ENCODE results near the gene EXOC4.

The EXOC4 gene

DNA sequence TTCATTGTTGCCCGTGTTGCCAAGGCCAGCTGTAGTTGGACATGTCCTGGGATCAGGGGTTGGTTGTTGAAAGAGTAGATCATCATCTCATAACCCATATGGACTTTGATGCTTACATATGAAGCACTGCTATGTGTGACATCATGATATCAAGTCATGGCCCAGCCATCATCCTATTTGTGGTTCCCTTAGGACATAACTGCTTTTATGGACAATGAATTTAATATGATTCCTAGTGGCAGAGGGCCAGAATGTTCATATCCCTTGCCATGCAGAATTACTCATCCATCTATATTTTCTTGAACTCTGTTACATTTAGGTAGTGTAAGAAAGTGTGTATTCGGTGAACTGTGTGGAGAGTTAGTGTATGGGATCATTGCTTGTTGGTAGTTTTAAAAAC lies 530.4 kb downstream of the EXOC4 start:
- Histone ChIP-seq H3K27me3 (ENCODE audit: control insufficient read depth, insufficient read depth, low read length, poor library complexity, severe bottlenecking) (no peaks in the 10 kb centered on the region), H3K9me3 (ENCODE audit: control insufficient read depth, low read length) (no peaks in the 10 kb centered on the region), H3K4me1 (ENCODE audit: control insufficient read depth, insufficient read depth, low read length) (no peaks in the 10 kb centered on the region), H3K4me3 (ENCODE audit: insufficient read depth, low read depth, low read length) (no peak overlapping the region), H3K36me3 (ENCODE audit: control insufficient read depth, insufficient read depth, low read length) (no peaks in the 10 kb centered on the region), H3K27ac (ENCODE audit: insufficient read depth, low read depth, low read length, poor library complexity, severe bottlenecking) (no peak overlapping the region)
- WGBS, 2 experiments: 88 to 96% methylated on average over 1 to 2 of the region's 2 CpGs

DNA sequence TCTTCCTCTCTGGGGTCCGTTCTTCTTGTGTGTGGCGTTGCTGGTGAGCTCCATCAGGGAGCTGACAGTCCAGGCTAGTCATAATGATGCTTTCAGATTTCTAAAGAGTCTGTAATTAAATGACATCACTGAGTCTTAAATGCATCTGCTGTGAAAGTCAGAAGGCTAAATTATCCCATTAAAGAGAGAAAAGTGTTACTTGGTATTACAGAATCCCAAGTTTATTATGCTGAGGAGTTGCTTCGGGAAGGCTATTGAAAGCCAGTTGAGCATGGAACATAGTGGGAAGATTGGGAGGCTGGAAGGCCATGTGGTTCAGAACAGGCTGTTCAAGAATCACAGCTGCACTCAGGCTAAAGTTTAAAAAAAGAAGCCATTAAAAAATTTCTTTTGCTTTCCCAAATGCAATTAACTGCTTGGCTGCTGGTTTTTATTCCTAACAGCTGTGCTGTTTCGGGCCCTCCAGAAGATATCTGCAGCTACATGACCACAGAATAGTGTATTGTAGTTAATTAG lies 531.7 kb downstream of the EXOC4 start:
- Histone ChIP-seq H3K4me3 (ENCODE audit: insufficient read depth, low read depth, low read length) (no peak overlapping the region), H3K36me3 (ENCODE audit: control insufficient read depth, insufficient read depth, low read length) (no peaks in the 10 kb centered on the region), H3K27ac (ENCODE audit: insufficient read depth, low read depth, low read length, poor library complexity, severe bottlenecking) (no peak overlapping the region), H3K4me1 (ENCODE audit: control insufficient read depth, insufficient read depth, low read length) (no peaks in the 10 kb centered on the region), H3K9me3 (ENCODE audit: control insufficient read depth, low read length) (no peaks in the 10 kb centered on the region), H3K27me3 (ENCODE audit: control insufficient read depth, insufficient read depth, low read length, poor library complexity, severe bottlenecking) (no peaks in the 10 kb centered on the region)
- WGBS, 2 experiments: 91 to 98% methylated on average over 4 of the region's 4 CpGs

DNA sequence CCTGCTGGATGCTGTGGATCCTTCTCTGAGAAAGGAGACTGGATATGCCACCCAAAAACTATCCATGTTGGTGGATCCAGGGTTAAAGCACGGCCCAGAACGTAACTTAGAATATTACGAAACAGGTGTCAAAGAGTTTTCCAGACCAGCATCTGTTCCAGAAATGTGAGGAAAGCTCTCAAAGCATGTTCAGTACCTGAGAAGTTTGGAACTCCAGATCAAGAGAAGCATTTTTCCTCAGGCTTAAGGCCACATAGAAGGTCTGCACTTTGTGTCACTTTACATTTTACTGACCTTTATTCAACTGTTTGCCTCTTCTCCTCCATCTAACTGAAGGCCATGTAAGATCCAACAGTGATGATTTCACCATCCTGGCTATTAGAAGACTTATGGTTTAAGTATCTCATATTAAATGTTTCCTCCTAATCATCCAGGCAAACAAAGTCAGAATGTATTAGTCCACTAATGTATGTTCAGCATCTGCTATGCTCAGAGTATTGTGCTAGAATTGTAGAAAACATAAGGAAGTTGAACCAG lies 533.6 kb downstream of the EXOC4 start:
- Histone ChIP-seq H3K27ac (ENCODE audit: insufficient read depth, low read depth, low read length, poor library complexity, severe bottlenecking) (no peak overlapping the region), H3K4me1 (ENCODE audit: control insufficient read depth, insufficient read depth, low read length) (no peaks in the 10 kb centered on the region), H3K9me3 (ENCODE audit: control insufficient read depth, low read length) (no peaks in the 10 kb centered on the region), H3K27me3 (ENCODE audit: control insufficient read depth, insufficient read depth, low read length, poor library complexity, severe bottlenecking) (no peaks in the 10 kb centered on the region), H3K36me3 (ENCODE audit: control insufficient read depth, insufficient read depth, low read length) (no peaks in the 10 kb centered on the region), H3K4me3 (ENCODE audit: insufficient read depth, low read depth, low read length) (no peak overlapping the region)
- WGBS, 2 experiments: 62 to 63% methylated on average over 3 of the region's 3 CpGs

DNA sequence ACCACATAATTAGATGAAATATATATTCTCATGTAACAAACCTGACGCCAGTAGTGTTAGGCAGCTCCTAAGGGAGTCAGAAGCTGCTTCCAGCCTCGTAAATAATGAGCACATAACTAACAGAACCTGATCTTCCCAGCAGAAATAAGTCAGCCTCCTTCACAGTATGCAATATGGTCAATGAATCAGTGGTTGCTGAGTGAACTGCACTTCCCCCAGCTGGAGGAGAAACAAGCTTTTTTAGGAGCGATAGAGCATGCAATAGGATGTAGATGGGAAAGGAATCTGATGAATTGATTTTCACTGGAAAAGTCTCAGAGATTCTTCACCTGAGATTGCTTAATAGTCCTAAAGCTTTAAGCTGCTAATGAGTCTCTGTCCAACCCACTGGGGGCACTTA lies 537.1 kb downstream of the EXOC4 start:
- Histone ChIP-seq H3K4me3 (ENCODE audit: insufficient read depth, low read depth, low read length) (no peak overlapping the region), H3K27ac (ENCODE audit: insufficient read depth, low read depth, low read length, poor library complexity, severe bottlenecking) (no peak overlapping the region), H3K4me1 (ENCODE audit: control insufficient read depth, insufficient read depth, low read length) (no peaks in the 10 kb centered on the region), H3K9me3 (ENCODE audit: control insufficient read depth, low read length) (no peaks in the 10 kb centered on the region), H3K27me3 (ENCODE audit: control insufficient read depth, insufficient read depth, low read length, poor library complexity, severe bottlenecking) (no peaks in the 10 kb centered on the region), H3K36me3 (ENCODE audit: control insufficient read depth, insufficient read depth, low read length) (no peaks in the 10 kb centered on the region)
- 91 to 99% methylated on average over 3 of the region's 3 CpGs for WGBS, 2 experiments

DNA sequence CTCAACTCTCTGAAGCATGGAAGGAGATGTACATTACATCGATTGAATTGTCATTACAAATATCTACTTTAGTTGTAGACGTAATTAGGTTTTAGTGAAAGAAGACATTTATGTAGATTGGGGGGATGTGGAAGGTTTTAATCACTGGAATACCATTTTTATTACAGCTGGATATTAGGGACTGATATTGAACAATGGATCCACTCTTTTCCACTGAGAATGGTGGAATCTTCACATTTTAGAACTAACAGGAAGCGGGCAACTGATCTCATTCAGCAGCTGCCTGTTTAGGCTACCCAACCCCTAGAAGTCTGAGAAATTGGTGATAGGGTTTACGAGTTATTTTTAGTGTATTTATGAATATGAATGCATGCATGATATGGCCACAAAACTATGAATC lies 538.0 kb downstream of the EXOC4 start:
- Histone ChIP-seq H3K27me3 (ENCODE audit: control insufficient read depth, insufficient read depth, low read length, poor library complexity, severe bottlenecking) (no peaks in the 10 kb centered on the region), H3K4me3 (ENCODE audit: insufficient read depth, low read depth, low read length) (no peak overlapping the region), H3K36me3 (ENCODE audit: control insufficient read depth, insufficient read depth, low read length) (no peaks in the 10 kb centered on the region), H3K4me1 (ENCODE audit: control insufficient read depth, insufficient read depth, low read length) (no peaks in the 10 kb centered on the region), H3K27ac (ENCODE audit: insufficient read depth, low read depth, low read length, poor library complexity, severe bottlenecking) (no peak overlapping the region), H3K9me3 (ENCODE audit: control insufficient read depth, low read length) (no peaks in the 10 kb centered on the region)
- WGBS, 2 experiments: 93 to 100% methylated on average over 4 of the region's 4 CpGs

DNA sequence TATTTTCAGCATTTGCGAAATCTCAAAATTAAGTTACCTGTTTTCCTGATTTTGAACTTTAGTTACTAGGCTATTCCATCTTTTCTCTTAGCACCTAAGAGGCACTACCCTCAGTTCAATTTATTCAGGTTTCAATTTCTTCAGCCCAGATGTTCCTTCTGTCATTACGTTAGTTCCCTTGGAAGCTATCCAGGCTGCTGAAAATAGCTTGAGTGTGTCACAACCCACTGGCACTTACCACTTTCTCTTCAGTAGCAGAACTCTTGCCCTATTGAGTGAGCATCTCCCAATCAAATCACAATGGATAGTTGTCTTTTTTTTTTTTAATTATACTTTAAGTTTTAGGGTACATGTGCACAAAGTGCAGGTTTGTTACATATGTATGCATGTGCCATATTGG lies 541.6 kb downstream of the EXOC4 start:
- Histone ChIP-seq H3K27me3 (ENCODE audit: control insufficient read depth, insufficient read depth, low read length, poor library complexity, severe bottlenecking) (no peaks in the 10 kb centered on the region), H3K9me3 (ENCODE audit: control insufficient read depth, low read length) (no peaks in the 10 kb centered on the region), H3K27ac (ENCODE audit: insufficient read depth, low read depth, low read length, poor library complexity, severe bottlenecking) (no peak overlapping the region), H3K4me1 (ENCODE audit: control insufficient read depth, insufficient read depth, low read length) (no peaks in the 10 kb centered on the region), H3K4me3 (ENCODE audit: insufficient read depth, low read depth, low read length) (no peak overlapping the region), H3K36me3 (ENCODE audit: control insufficient read depth, insufficient read depth, low read length) (no peaks in the 10 kb centered on the region)
- 46 to 47% methylated on average over 2 of the region's 2 CpGs for WGBS, 2 experiments

DNA sequence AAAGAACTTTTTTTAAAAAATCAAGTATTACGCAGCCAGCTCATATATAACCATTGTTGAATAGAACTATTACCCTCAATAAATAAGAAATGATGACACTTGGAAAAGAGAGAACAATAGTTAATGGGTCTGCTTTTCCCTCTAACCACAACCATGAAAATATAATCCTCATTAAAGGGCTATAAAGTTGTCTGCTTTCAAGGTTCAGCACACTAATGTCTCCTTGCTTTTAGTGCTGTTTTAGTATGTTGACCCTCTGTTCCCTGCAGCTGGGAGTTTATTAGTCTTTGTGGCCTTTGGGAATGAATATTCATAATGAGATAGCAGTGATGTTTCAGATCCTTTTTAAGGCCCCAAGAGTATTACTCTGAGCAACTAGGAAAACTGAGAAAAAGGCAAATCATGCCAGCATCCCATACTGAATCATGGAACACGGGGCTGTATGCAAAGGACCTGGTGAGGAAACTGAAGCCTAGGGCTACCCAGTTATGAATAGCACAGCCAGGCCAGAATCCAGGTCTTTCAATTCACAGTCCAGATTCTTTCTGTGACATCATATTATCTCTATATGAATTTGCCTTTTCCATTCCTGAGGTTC lies 542.3 kb downstream of the EXOC4 start:
- WGBS, 2 experiments: 92 to 100% methylated on average over 1 to 2 of the region's 2 CpGs
- no peak overlapping the region for H3K4me3 ChIP-seq (ENCODE audit: insufficient read depth, low read depth, low read length)

DNA sequence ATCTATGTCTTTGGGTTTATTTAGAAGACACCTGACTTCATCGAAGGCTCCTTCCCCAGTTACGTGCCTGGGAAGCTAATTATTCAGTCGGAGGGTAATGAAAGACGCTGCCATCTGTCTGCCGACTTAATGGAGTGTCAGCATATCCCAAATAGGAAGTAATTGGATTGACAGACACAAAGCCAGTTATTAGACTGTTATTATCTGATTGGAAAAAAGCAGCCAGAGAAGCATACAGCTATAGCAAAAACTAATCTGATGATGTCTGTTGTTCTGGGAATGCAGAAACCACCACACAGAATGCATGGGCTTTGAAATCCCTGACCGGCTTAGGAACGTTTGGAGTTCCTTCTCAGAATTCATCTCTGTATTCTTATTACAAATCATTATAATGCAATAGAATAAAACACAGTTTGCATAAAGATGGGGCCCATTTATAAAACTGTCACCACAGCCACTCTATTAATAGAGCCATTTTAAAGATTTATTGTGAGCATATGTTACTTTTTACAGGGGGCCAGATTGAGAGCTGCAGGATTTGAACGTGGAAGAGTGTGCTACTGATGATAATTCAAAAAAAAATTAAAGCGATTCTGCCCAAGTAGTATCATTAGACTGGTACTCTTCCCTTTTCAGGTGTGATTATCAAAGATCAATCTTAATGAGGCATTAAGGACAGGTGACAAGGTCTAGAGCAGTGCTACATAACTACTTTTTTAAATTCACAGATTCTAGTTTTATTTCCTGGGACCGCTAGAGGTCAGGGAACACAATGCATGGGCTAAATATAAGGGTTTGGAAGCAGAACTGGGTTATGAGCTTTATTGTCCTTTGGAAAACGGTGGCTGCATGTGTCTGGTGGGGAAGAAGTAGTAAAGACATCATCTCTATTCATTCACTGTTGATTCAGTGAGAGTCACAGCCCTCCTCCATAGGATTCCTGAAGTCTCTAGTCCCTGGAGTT lies 544.2 kb downstream of the EXOC4 start:
- Histone ChIP-seq H3K36me3 (ENCODE audit: control insufficient read depth, insufficient read depth, low read length) (no peaks in the 10 kb centered on the region), H3K27me3 (ENCODE audit: control insufficient read depth, insufficient read depth, low read length, poor library complexity, severe bottlenecking) (no peaks in the 10 kb centered on the region), H3K9me3 (ENCODE audit: control insufficient read depth, low read length) (no peaks in the 10 kb centered on the region), H3K4me1 (ENCODE audit: control insufficient read depth, insufficient read depth, low read length) (no peaks in the 10 kb centered on the region), H3K4me3 (ENCODE audit: insufficient read depth, low read depth, low read length) (no peak overlapping the region), H3K27ac (ENCODE audit: insufficient read depth, low read depth, low read length, poor library complexity, severe bottlenecking) (no peak overlapping the region)
- WGBS, 2 experiments: 95 to 97% methylated on average over 8 to 11 of the region's 11 CpGs

More for the DNA sequence above, 542.3 kb downstream of the EXOC4 start:
- Histone ChIP-seq H3K27me3 (ENCODE audit: control insufficient read depth, insufficient read depth, low read length, poor library complexity, severe bottlenecking) (no peaks in the 10 kb centered on the region), H3K27ac (ENCODE audit: insufficient read depth, low read depth, low read length, poor library complexity, severe bottlenecking) (no peak overlapping the region), H3K9me3 (ENCODE audit: control insufficient read depth, low read length) (no peaks in the 10 kb centered on the region), H3K36me3 (ENCODE audit: control insufficient read depth, insufficient read depth, low read length) (no peaks in the 10 kb centered on the region), H3K4me1 (ENCODE audit: control insufficient read depth, insufficient read depth, low read length) (no peaks in the 10 kb centered on the region)

DNA sequence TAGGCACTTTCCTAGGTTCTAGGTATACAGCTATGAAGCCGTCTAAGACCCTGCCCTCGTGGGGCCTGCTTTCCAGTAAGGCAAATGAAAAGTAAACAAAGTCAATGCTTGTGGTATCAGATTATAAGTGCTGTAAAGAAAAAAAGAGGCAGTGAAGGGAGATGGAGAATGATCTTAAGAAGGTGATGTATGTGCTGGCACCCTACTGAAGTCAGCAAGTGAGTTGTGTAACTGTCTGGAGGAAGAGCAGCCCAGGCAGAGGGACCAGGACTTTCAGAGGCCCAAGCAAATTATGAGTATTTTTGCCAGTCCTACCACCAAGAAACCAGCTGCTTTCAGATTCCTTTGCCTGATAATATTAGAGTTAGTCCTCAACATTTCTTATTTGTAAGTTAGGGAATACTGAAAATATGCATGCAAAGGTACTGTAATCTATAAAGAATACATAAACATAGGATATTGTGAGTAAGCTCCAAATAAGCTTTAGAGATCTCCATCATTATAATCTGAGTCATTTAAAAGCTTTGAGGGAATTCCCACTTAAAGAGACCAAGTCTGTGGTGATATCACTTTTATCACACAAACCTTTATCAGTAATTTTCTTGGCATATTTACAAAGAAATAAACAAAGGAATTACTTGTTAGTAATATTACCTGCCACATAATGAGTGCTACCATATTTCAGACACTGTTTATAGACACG lies 545.1 kb downstream of the EXOC4 start:
- no peak overlapping the region for H3K4me3 ChIP-seq (ENCODE audit: insufficient read depth, low read depth, low read length)
- 89 to 92% methylated on average over 3 of the region's 3 CpGs for WGBS, 2 experiments
- H3K27me3 ChIP-seq (ENCODE audit: control insufficient read depth, insufficient read depth, low read length, poor library complexity, severe bottlenecking): no peaks in the 10 kb centered on the region
- H3K27ac ChIP-seq (ENCODE audit: insufficient read depth, low read depth, low read length, poor library complexity, severe bottlenecking): no peak overlapping the region
- no peaks in the 10 kb centered on the region for H3K9me3 ChIP-seq (ENCODE audit: control insufficient read depth, low read length)
- no peaks in the 10 kb centered on the region for H3K4me1 ChIP-seq (ENCODE audit: control insufficient read depth, insufficient read depth, low read length)
- H3K36me3 ChIP-seq (ENCODE audit: control insufficient read depth, insufficient read depth, low read length): no peaks in the 10 kb centered on the region

DNA sequence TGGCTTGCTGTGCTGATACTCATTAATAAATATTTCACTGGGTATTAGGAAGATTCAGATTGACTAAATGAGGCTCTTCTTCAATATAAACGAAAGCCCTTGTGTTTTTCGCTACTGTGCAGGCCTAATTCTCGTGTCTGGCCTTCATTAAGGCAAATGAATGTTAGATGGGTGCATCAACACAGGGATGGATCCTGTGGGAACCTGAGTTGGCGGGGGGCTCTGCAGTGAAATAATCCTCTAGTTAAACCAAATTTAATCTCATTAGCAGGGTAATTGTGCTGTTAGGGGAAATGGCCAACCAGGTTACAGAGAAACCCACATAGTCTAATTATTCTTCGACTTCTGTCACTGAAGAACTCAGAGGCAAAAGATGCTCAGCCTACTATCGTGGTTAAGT lies 548.5 kb downstream of the EXOC4 start:
- Histone ChIP-seq H3K4me3 (ENCODE audit: insufficient read depth, low read depth, low read length) (no peak overlapping the region), H3K27me3 (ENCODE audit: control insufficient read depth, insufficient read depth, low read length, poor library complexity, severe bottlenecking) (no peaks in the 10 kb centered on the region), H3K9me3 (ENCODE audit: control insufficient read depth, low read length) (no peaks in the 10 kb centered on the region), H3K27ac (ENCODE audit: insufficient read depth, low read depth, low read length, poor library complexity, severe bottlenecking) (no peak overlapping the region), H3K4me1 (ENCODE audit: control insufficient read depth, insufficient read depth, low read length) (no peaks in the 10 kb centered on the region), H3K36me3 (ENCODE audit: control insufficient read depth, insufficient read depth, low read length) (no peaks in the 10 kb centered on the region)
- WGBS, 2 experiments: 73 to 81% methylated on average over 5 to 6 of the region's 6 CpGs
